ENCODE measurements around the gene PATE1. TPM values are rescaled to one million over a fixed set of nuclear protein-coding genes. Genes with fewer than 3 reads are reported as not detected.

The PATE1 gene
- total RNA-seq, 1 experiment from 2014 or later, result not detected

- Histone ChIP-seq H3K9me3 (ENCODE audit: control insufficient read depth, insufficient read depth, low read depth, low read length) (no peaks in the 10 kb centered on the region), H3K36me3 (ENCODE audit: control insufficient read depth, insufficient read depth, low read length) (no peaks in the 10 kb centered on the region), H3K4me1 (ENCODE audit: control insufficient read depth, insufficient read depth, low read length) (no peaks in the 10 kb centered on the region), H3K27ac (ENCODE audit: low read length) (no peak overlapping the region), H3K27me3 (ENCODE audit: control insufficient read depth, insufficient read depth, low read length) (0 out of 2 replicates have a peak, but pooled peaks cover 2% of the 10 kb centered on the region), H3K4me3 (ENCODE audit: low read depth in 2 of 2, low read length in 2 of 2) (no peak overlapping the region)
- DNase-seq (ENCODE audit: low read depth, low spot score) (no peak), ATAC-seq (no peak)
- no TSS peak for BruUV-seq (replicated peaks)
- POLR2A ChIA-PET, result no interaction called here
- intact Hi-C loops (cut with micrococcal nuclease; ENCODE audit: unreplicated experiment), result no loop called here
- in situ Hi-C loops (cut with HindIII; ENCODE audit: low pct_unique_long_range_greater_than_20kb, low sequenced_read_pairs), result no loop called here
- CTCF ChIA-PET, result no interaction called here
- TF ChIP-seq CTCF (IDR thresholded peaks at IDR 0.05), result no peak
- no peak for TF ChIP-seq TCF7L2 (IDR thresholded peaks at IDR 0.05; ENCODE audit: low read depth, low read length)
- TF ChIP-seq POLR2AphosphoS5 (IDR thresholded peaks at IDR 0.05; ENCODE audit: low read depth, low read length), result no peak
- TF ChIP-seq REST (IDR thresholded peaks at IDR 0.05; ENCODE audit: insufficient read depth in 1 of 2, low read depth in 2 of 2, low read length in 1 of 2), result no peak
- no peak for TF ChIP-seq SIN3A (IDR thresholded peaks at IDR 0.05; ENCODE audit: borderline replicate concordance, insufficient read depth, low read depth, low read length)
Measured at GRCh38 chr11:125772834-125773505, 26.9 kb downstream of the PATE1 start.

GRCh38 chr11:125773516-125773915, 27.4 kb downstream of the PATE1 start:
- no peak for DNase-seq (ENCODE audit: low read depth, low spot score)
- Histone ChIP-seq H3K4me3 (ENCODE audit: low read depth in 2 of 2, low read length in 2 of 2) (no peak overlapping the region), H3K27ac (ENCODE audit: low read length) (no peak overlapping the region), H3K4me1 (ENCODE audit: control insufficient read depth, insufficient read depth, low read length) (no peaks in the 10 kb centered on the region), H3K9me3 (ENCODE audit: control insufficient read depth, insufficient read depth, low read depth, low read length) (no peaks in the 10 kb centered on the region), H3K27me3 (ENCODE audit: control insufficient read depth, insufficient read depth, low read length) (0 out of 2 replicates have a peak, but pooled peaks cover under 1% of the 10 kb centered on the region), H3K36me3 (ENCODE audit: control insufficient read depth, insufficient read depth, low read length) (no peaks in the 10 kb centered on the region)
- TF ChIP-seq CTCF (IDR thresholded peaks at IDR 0.05) (no peak), SIN3A (IDR thresholded peaks at IDR 0.05; ENCODE audit: borderline replicate concordance, insufficient read depth, low read depth, low read length) (no peak), POLR2AphosphoS5 (IDR thresholded peaks at IDR 0.05; ENCODE audit: low read depth, low read length) (no peak), TCF7L2 (IDR thresholded peaks at IDR 0.05; ENCODE audit: low read depth, low read length) (no peak), REST (IDR thresholded peaks at IDR 0.05; ENCODE audit: insufficient read depth in 1 of 2, low read depth in 2 of 2, low read length in 1 of 2) (no peak)
- intact Hi-C loops (cut with micrococcal nuclease; ENCODE audit: unreplicated experiment), result no loop called here
- ChIA-PET CTCF (no interaction called here), POLR2A (no interaction called here)
- ATAC-seq, result no peak
- in situ Hi-C loops (cut with HindIII; ENCODE audit: low pct_unique_long_range_greater_than_20kb, low sequenced_read_pairs), result no loop called here
- BruUV-seq (replicated peaks), result no TSS peak
